Nephron progenitor cell (in vitro differentiated cells): Measurements from ENCODE around the gene ZFAND3.
"Not testable (repeated sequence)": the region's sequence is repeated elsewhere in the genome, so short reads cannot be mapped to it uniquely, and the experiment has no call there.

ENCODE experiments used
- DNase-seq: peaks from one replicate; pipeline ENCODE4 v3.0.0; 2021
- H3K27ac Mint-ChIP-seq: 2 replicates; pipeline ENCODE4 v1.8.0; 2021; ENCODE audit warnings: mild to moderate bottlenecking, moderate library complexity, mixed read lengths
- H3K27me3 Mint-ChIP-seq: 2 replicates; pipeline ENCODE4 v1.8.0; 2021; ENCODE audit warnings: mild to moderate bottlenecking, low read depth, mixed read lengths; ENCODE audit not compliant: poor library complexity
- H3K36me3 Mint-ChIP-seq: 2 replicates; pipeline ENCODE4 v1.8.0; 2021; ENCODE audit warnings: low read depth, mixed read lengths
- H3K4me1 Mint-ChIP-seq: 2 replicates; pipeline ENCODE4 v1.8.0; 2021; ENCODE audit warnings: mixed read lengths
- H3K4me3 Mint-ChIP-seq: 2 replicates; pipeline ENCODE4 v1.8.0; 2021; ENCODE audit warnings: mild to moderate bottlenecking, moderate library complexity, mixed read lengths
- H3K9me3 Mint-ChIP-seq: 2 replicates; pipeline ENCODE4 v1.8.0; 2021; ENCODE audit warnings: mild to moderate bottlenecking, moderate library complexity, mixed read lengths
- TF ChIP-seq, protein P1 (sequence below): fragments of 200-600 bp; sonication (generic); IDR thresholded peaks from 2 replicates; pipeline ENCODE4 v1.5.0; 2021; ENCODE audit warnings: antibody characterized with exemption

The ZFAND3 gene

DNA sequence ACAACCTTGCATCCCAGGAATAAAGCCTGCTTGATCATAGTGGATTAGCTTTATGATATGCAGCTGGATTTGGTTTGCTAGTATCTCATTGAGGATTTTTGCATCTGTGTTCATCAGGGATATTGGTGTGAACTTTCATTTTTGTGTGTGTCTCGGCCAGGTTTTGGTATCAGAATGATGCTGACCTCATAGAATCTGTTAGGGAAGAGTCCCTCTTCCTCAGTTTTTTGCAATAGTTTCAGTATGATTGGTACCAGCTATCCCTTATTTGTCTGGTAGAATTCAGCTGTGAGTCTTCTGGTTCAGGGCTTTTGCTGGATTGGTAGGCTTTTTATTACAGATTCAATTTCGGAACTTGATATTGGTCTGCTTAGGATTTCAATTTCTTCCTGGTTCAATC is 132.5 kb downstream of the ZFAND3 start:
- Mint-ChIP-seq H3K36me3 (peaks cover 33% of the 10 kb centered on the region), H3K27me3 (no peaks in the 10 kb centered on the region), H3K27ac (no peak overlapping the region), H3K4me1 (no peaks in the 10 kb centered on the region), H3K4me3 (no peak overlapping the region), H3K9me3 (peaks cover 14% of the 10 kb centered on the region)
- TF ChIP-seq, protein P1, sequence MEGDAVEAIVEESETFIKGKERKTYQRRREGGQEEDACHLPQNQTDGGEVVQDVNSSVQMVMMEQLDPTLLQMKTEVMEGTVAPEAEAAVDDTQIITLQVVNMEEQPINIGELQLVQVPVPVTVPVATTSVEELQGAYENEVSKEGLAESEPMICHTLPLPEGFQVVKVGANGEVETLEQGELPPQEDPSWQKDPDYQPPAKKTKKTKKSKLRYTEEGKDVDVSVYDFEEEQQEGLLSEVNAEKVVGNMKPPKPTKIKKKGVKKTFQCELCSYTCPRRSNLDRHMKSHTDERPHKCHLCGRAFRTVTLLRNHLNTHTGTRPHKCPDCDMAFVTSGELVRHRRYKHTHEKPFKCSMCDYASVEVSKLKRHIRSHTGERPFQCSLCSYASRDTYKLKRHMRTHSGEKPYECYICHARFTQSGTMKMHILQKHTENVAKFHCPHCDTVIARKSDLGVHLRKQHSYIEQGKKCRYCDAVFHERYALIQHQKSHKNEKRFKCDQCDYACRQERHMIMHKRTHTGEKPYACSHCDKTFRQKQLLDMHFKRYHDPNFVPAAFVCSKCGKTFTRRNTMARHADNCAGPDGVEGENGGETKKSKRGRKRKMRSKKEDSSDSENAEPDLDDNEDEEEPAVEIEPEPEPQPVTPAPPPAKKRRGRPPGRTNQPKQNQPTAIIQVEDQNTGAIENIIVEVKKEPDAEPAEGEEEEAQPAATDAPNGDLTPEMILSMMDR: no peak
- DNase-seq: no peak

DNA sequence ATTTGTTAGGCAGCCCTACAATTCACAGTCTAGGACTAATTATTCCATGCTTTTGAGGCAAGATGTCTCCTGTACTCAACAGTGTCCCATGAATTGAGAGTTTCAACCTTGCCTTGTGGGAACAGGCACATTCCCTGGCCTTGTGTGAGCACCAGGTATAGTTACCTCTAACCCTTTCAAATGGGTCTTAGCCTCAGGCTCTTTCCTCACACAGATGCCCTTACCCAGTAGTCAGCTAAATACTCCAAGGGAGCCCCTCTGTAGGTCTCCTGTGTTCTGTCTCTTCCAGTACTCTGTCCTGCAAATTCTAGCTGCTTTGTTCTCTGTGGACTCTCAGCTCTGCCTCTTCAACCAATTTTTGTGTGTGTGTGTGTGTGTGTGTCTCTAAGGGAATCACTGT is 135.3 kb downstream of the ZFAND3 start:
- TF ChIP-seq, protein P1: no peak
- Mint-ChIP-seq H3K4me3 (no peak overlapping the region), H3K36me3 (peaks cover 10% of the 10 kb centered on the region), H3K27me3 (peaks cover 4% of the 10 kb centered on the region), H3K9me3 (peaks cover 4% of the 10 kb centered on the region), H3K4me1 (peaks cover 4% of the 10 kb centered on the region), H3K27ac (no peak overlapping the region)
- DNase-seq: no peak

DNA sequence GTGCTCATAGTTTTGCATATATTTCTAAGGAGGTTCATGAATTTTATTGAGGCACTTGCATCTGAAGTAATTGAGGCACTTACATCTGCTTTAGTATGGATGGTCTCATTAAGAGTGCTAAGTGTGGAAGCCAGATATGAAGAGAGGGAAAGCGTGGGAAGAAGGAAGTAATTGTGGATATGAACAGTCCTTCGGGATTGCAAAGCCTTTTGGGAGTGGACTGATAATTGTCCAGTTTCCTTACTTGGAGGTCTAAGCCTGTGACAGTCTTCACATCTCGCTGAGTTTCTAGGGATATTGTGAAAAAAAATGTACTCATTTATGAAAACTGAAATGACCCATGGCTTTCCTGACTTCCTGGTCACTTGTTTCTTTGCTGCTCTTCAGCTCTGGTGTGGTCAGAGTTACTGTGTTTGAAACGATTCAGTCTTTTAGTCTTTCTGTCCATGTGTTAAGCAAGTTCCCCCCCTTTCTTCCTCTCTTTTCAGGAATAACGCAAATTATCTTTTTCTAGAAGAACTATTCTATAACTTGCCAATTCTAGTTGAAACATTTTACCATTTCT is 137.3 kb downstream of the ZFAND3 start:
- DNase-seq: no peak
- TF ChIP-seq, protein P1: no peak
- Mint-ChIP-seq H3K27ac (no peak overlapping the region), H3K27me3 (peaks cover 4% of the 10 kb centered on the region), H3K4me3 (no peak overlapping the region), H3K4me1 (peaks cover 4% of the 10 kb centered on the region), H3K9me3 (peaks cover 4% of the 10 kb centered on the region), H3K36me3 (peaks cover 6% of the 10 kb centered on the region)

DNA sequence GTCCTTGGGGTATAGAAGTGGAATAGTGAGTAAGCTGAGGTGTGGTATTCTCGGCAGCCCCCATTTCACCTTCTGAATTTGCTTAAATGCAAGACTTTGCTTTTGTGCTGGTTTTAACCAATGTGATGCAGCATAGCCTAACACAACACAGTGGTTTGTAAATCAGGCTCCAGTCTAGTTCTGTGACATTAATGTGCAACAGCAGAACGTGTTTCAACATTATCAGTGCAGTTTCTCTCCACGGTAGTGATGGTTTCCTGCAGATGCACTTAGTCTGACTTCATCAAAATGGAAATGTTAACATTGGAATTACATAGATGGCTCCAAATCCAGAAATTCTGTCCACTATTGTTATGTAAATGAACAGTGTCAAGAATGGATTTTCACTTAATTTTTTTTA is 139.5 kb downstream of the ZFAND3 start:
- H3K27me3 Mint-ChIP-seq: peaks cover 4% of the 10 kb centered on the region
- DNase-seq: no peak
- peaks cover 4% of the 10 kb centered on the region for H3K4me1 Mint-ChIP-seq
- TF ChIP-seq, protein P1: no peak
- H3K27ac Mint-ChIP-seq: no peak overlapping the region
- H3K9me3 Mint-ChIP-seq: peaks cover 13% of the 10 kb centered on the region
- H3K36me3 Mint-ChIP-seq: peaks cover 29% of the 10 kb centered on the region
- no peak overlapping the region for H3K4me3 Mint-ChIP-seq

DNA sequence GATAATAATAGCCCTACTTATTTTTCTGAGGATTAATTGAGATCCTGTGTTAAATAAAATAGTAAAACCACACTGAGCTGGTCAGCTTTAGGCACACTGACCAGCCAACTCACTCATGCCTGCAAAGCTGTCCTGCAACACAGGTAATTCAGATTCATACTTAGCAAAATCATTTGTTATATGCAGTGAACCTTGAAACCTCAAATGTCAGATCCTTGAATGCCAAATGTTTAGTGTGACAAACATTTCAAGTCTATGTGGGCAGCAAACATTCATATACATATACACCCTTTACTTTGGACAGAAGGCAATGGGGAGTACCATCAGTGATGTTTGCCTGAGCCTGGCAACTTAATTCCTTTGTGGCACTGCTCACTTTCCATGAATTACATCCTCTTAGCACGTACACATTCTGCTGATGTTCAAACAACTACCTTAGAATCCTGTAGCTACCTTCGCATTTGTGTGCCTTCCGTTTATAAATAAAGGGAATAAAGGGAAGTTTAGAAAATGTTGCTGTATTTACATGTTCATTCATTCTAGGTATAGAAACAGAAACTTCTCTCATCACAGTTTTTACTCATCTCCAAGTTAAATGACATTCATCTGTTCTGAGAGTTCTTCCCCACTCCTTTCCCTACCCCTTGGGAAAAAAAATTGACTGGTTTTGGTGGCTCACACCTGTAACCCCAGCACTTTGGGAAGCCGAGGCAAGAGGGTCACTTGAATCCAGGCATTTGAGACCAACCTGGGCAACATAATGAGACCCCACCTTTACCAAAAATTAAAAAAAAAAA is 140.8 kb downstream of the ZFAND3 start:
- Mint-ChIP-seq H3K9me3 (peaks cover 13% of the 10 kb centered on the region), H3K4me1 (peaks cover 4% of the 10 kb centered on the region), H3K36me3 (peaks cover 37% of the 10 kb centered on the region), H3K4me3 (no peak overlapping the region), H3K27me3 (peaks cover 4% of the 10 kb centered on the region), H3K27ac (no peak overlapping the region)
- DNase-seq: no peak
- TF ChIP-seq, protein P1: no peak

DNA sequence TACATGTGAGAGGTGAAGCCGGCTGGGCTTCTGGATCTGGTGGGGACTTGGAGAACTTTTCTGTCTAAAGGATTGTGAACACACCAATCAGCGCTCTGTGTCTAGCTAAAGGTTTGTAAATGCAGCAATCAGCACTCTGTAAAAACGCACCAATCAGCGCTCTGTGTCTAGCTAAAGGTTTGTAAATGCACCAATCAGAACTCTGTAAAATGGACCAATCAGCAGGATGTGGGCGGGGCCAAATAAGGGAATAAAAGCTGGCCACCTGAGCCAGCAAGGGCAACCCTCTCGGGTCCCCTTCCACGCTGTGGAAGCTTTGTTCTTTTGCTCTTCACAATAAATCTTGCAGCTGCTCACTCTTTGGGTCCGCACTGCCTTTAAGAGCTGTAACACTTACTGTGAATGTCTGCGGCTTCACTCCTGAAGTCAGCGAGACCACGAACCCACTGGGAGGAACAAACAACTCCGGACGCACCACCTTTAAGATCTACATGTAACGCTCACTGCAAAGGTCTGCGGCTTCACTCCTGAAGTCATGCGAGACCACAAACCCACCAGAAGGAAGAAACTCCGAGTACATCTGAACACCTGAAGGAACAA is 143.1 kb downstream of the ZFAND3 start:
- not testable (repeated sequence) for H3K4me3 Mint-ChIP-seq, H3K27me3 Mint-ChIP-seq, DNase-seq, H3K4me1 Mint-ChIP-seq
- H3K9me3 Mint-ChIP-seq: peaks cover 27% of the 10 kb centered on the region
- H3K27ac Mint-ChIP-seq: peak overlapping the region; percentile 19
- peaks cover 60% of the 10 kb centered on the region for H3K36me3 Mint-ChIP-seq
